Measurements from ENCODE around the gene ATP13A4. TPM values are rescaled to one million over a fixed set of nuclear protein-coding genes. Genes with fewer than 3 reads are reported as not detected.

The ATP13A4 gene
- total and polyA plus RNA-seq, 2 of the 4 experiments (the other 2 are of a cell fraction) = under 0.01 TPM; not detected in 1

DNA sequence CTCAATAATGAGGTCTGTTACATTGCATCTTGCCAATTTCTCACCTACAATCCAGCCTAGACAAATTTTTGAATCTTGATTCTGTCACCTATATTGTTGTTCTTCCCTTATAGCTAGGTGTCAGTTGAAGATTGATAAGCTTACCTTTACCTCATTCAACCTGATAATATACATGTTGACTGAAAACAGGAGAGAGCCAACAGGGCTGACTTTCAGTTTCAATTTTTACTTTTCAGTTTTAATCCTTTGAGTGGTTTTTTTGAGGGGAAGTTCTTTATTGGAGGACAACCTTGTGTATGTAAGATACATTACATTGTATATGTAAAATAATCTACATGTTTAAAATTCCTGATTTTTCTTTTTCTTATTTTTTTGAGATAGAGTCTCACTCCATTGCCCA, 181.9 kb downstream of the ATP13A4 start:
- H2AK9ac ChIP-seq (replicated peaks; ENCODE audit: low read depth, low read length, poor library complexity) = no peak overlapping the region
- H4K5ac ChIP-seq (ENCODE audit: low read depth, low read length) = no peak overlapping the region
- no peak overlapping the region for H2BK15ac ChIP-seq (ENCODE audit: low read depth, low read length)
- H3K9me3 ChIP-seq (ENCODE audit: control insufficient read depth, insufficient read depth, low read length) = peaks cover 3% of the 10 kb centered on the region
- no peak overlapping the region for H3K4me2 ChIP-seq (ENCODE audit: low read depth, low read length)
- H4K91ac ChIP-seq (ENCODE audit: insufficient read depth, low read depth, low read length) = no peak overlapping the region
- no peaks in the 10 kb centered on the region for H3K36me3 ChIP-seq (ENCODE audit: control insufficient read depth, insufficient read depth, low read length)
- no peak overlapping the region for H3K14ac ChIP-seq (replicated peaks; ENCODE audit: low read depth, low read length)
- no peaks in the 10 kb centered on the region for H4K20me1 ChIP-seq (ENCODE audit: insufficient read depth, low read length)
- dilution Hi-C loops (cut with HindIII; ENCODE audit: low sequenced_read_pairs, unreplicated experiment) = no loop called here
- no peak overlapping the region for H3K4ac ChIP-seq (ENCODE audit: low read depth, low read length)
- H3K79me1 ChIP-seq (ENCODE audit: low read depth in 1 of 2, low read length in 2 of 2) = no peaks in the 10 kb centered on the region
- H3K27me3 ChIP-seq (ENCODE audit: control insufficient read depth, insufficient read depth, low read length) = no peaks in the 10 kb centered on the region
- no peak overlapping the region for H2AK5ac ChIP-seq (ENCODE audit: low read depth, low read length)
- DNase-seq = no peak
- ChIA-PET CTCF (no interaction called here), POLR2A (ENCODE audit: unreplicated experiment) (no interaction called here)
- no peaks in the 10 kb centered on the region for H3K4me1 ChIP-seq (ENCODE audit: control insufficient read depth, insufficient read depth, low read length)
- H2BK5ac ChIP-seq (ENCODE audit: low read depth, low read length, poor library complexity, severe bottlenecking) = no peak overlapping the region
- H2BK20ac ChIP-seq (ENCODE audit: low read depth, low read length) = no peak overlapping the region
- H4K8ac ChIP-seq (ENCODE audit: low read depth in 2 of 2, low read length in 2 of 2) = no peak overlapping the region
- no peak for TF ChIP-seq CEBPB (IDR thresholded peaks at IDR 0.05; ENCODE audit: low read depth, low read length)
- TF ChIP-seq BHLHE40 (IDR thresholded peaks at IDR 0.05; ENCODE audit: low read depth, low read length) = no peak
- no peak for TF ChIP-seq SMC3 (IDR thresholded peaks at IDR 0.05; ENCODE audit: low read depth, low read length)
- no peak for TF ChIP-seq RAD21 (IDR thresholded peaks at IDR 0.05; ENCODE audit: low read length)
- no peak for TF ChIP-seq MAFK (IDR thresholded peaks at IDR 0.05; ENCODE audit: low read depth, low read length)
- TF ChIP-seq MAZ (IDR thresholded peaks at IDR 0.05; ENCODE audit: borderline replicate concordance, low read depth, low read length) = no peak
- TF ChIP-seq FOS (IDR thresholded peaks at IDR 0.05; ENCODE audit: low read depth, low read length) = no peak
- TF ChIP-seq, protein P1, sequence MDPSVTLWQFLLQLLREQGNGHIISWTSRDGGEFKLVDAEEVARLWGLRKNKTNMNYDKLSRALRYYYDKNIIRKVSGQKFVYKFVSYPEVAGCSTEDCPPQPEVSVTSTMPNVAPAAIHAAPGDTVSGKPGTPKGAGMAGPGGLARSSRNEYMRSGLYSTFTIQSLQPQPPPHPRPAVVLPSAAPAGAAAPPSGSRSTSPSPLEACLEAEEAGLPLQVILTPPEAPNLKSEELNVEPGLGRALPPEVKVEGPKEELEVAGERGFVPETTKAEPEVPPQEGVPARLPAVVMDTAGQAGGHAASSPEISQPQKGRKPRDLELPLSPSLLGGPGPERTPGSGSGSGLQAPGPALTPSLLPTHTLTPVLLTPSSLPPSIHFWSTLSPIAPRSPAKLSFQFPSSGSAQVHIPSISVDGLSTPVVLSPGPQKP (IDR thresholded peaks at IDR 0.05; ENCODE audit: borderline replicate concordance, low read depth, low read length) = no peak
- TF ChIP-seq NFE2L2 (IDR thresholded peaks at IDR 0.05; ENCODE audit: low read depth, low read length) = no peak
- no peak for TF ChIP-seq MXI1 (IDR thresholded peaks at IDR 0.05; ENCODE audit: borderline replicate concordance, low read depth, low read length)
- TF ChIP-seq, protein P2, sequence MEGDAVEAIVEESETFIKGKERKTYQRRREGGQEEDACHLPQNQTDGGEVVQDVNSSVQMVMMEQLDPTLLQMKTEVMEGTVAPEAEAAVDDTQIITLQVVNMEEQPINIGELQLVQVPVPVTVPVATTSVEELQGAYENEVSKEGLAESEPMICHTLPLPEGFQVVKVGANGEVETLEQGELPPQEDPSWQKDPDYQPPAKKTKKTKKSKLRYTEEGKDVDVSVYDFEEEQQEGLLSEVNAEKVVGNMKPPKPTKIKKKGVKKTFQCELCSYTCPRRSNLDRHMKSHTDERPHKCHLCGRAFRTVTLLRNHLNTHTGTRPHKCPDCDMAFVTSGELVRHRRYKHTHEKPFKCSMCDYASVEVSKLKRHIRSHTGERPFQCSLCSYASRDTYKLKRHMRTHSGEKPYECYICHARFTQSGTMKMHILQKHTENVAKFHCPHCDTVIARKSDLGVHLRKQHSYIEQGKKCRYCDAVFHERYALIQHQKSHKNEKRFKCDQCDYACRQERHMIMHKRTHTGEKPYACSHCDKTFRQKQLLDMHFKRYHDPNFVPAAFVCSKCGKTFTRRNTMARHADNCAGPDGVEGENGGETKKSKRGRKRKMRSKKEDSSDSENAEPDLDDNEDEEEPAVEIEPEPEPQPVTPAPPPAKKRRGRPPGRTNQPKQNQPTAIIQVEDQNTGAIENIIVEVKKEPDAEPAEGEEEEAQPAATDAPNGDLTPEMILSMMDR (conservative IDR thresholded peaks at IDR 0.05; ENCODE audit: low read depth, low read length) = no peak
- TF ChIP-seq POLR2A (IDR thresholded peaks at IDR 0.05; ENCODE audit: low read depth, low read length) = no peak
- TF ChIP-seq, protein P3, sequence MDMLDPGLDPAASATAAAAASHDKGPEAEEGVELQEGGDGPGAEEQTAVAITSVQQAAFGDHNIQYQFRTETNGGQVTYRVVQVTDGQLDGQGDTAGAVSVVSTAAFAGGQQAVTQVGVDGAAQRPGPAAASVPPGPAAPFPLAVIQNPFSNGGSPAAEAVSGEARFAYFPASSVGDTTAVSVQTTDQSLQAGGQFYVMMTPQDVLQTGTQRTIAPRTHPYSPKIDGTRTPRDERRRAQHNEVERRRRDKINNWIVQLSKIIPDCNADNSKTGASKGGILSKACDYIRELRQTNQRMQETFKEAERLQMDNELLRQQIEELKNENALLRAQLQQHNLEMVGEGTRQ (IDR thresholded peaks at IDR 0.05; ENCODE audit: low read depth, low read length) = no peak
- TF ChIP-seq RFX5 (IDR thresholded peaks at IDR 0.05; ENCODE audit: low read depth, low read length) = no peak
- TF ChIP-seq CHD1 (IDR thresholded peaks at IDR 0.05; ENCODE audit: low read depth, low read length) = no peak
- no peak for TF ChIP-seq RCOR1 (IDR thresholded peaks at IDR 0.05; ENCODE audit: insufficient replicate concordance, low read length)
- ATAC-seq (ENCODE audit: low read depth) = no peak
- H3K23ac ChIP-seq (ENCODE audit: low read depth, low read length) = no peak overlapping the region
- H3K27ac ChIP-seq (ENCODE audit: insufficient read depth, low read length) = no peak overlapping the region
- H3K56ac ChIP-seq (ENCODE audit: extremely low read depth, insufficient read depth, low read length) = no peak overlapping the region
- no peak overlapping the region for H3K18ac ChIP-seq (ENCODE audit: low read depth, low read length)
- in situ Hi-C loops (cut with MboI; ENCODE audit: low sequenced_read_pairs) = no loop called here
- H3K4me3 ChIP-seq (ENCODE audit: insufficient read depth, low read depth, low read length) = no peak overlapping the region
- H2BK120ac ChIP-seq (ENCODE audit: low read depth, low read length) = no peak overlapping the region
- H2AFZ ChIP-seq (replicated peaks; ENCODE audit: low read length, poor library complexity) = no peak overlapping the region
- no peaks in the 10 kb centered on the region for H3K9me1 ChIP-seq (ENCODE audit: insufficient read depth, low read length)
- H3K9ac ChIP-seq (ENCODE audit: low read depth, low read length) = no peak overlapping the region
- intact Hi-C loops (cut with micrococcal nuclease) = no loop called here
- no TSS peak for BruUV-seq (replicated peaks)

Data from IMR-90 (cell line).